VCaP (cell line): ENCODE data around the gene ZNF335.

Experiments used
- H3K27ac ChIP-seq: fragments of 450-650 bp; 2 replicates; pipeline ENCODE4 v1.5.1; 2017
- TF ChIP-seq, protein P1 (sequence below): fragments of 450-650 bp; conservative IDR thresholded peaks from 2 replicates; pipeline ENCODE4 v1.5.1; 2017; ENCODE audit warnings: mild to moderate bottlenecking, moderate library complexity

The ZNF335 gene

DNA sequence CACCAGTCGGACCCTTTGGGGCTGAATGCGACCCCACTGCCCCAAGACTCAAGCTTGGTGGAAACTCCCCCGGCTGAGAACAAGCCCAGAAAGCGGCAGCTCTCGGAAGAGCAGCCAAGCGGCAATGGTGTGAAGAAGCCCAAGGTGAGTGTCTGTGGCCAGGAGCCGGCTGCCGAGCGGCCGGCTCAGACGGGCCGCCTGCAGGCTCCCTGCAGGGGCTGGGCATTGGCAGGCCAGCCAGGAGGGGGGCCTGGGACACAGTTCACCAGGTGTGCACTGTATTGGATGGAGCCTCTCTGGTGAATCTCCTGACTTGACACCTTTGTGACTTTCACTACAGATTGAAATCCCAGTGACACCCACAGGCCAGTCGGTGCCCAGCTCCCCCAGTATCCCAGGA, 31.5 kb downstream of the ZNF335 start:
- TF ChIP-seq, protein P1, sequence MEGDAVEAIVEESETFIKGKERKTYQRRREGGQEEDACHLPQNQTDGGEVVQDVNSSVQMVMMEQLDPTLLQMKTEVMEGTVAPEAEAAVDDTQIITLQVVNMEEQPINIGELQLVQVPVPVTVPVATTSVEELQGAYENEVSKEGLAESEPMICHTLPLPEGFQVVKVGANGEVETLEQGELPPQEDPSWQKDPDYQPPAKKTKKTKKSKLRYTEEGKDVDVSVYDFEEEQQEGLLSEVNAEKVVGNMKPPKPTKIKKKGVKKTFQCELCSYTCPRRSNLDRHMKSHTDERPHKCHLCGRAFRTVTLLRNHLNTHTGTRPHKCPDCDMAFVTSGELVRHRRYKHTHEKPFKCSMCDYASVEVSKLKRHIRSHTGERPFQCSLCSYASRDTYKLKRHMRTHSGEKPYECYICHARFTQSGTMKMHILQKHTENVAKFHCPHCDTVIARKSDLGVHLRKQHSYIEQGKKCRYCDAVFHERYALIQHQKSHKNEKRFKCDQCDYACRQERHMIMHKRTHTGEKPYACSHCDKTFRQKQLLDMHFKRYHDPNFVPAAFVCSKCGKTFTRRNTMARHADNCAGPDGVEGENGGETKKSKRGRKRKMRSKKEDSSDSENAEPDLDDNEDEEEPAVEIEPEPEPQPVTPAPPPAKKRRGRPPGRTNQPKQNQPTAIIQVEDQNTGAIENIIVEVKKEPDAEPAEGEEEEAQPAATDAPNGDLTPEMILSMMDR = no peak
- H3K27ac ChIP-seq = no peak overlapping the region

DNA sequence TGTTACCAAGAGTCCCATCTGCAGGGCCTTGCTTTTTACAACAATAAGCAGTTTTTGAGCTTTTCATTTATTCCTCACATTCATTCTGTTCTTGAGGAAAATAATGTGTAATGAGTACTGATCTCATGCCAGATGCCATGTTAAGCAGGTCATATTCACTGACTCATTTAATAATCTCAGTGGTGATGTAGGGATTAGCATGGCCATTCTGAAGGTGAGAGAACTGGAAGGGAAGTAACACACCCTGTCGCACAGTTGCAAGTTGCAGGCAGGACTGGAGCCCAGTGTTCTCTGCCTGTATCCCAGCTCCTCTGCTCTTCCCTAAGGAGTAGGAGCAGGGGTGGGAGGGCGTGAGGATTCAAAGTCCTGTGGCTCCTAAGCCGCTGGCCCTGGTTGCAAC, 31.9 kb downstream of the ZNF335 start:
- H3K27ac ChIP-seq = no peak overlapping the region
- TF ChIP-seq, protein P1 = no peak

DNA sequence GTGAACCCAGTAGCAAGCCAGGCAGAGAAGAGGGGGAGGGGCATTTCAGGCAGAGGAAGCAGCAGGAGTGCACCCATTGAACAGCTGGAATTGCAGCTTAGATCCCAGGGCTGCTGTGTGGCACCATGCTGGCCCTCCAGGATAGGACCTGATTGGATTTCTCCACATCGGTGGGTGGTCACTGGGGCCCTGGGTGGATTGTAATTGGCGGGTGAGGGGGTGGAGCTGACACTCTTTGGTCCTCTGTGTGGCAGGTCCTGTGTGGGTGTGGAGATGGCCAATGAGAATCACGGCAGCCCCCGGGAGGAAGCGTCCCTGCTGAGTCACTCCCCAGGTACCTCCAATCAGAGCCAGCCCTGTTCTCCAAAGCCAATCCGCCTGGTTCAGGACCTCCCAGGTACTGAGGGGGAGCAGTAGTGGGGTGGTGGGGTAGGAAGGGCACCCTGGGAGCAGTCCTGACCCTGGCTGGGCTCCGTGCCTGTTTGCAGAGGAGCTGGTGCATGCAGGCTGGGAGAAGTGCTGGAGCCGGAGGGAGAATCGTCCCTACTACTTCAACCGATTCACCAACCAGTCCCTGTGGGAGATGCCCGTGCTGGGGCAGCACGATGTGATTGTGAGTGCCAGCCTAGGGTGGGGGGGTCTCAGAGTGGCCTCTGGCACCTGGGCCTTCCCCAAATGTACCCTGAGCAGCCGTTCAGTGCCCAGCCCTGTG, 33.1 kb downstream of the ZNF335 start:
- TF ChIP-seq, protein P1 = no peak
- H3K27ac ChIP-seq = no peak overlapping the region

DNA sequence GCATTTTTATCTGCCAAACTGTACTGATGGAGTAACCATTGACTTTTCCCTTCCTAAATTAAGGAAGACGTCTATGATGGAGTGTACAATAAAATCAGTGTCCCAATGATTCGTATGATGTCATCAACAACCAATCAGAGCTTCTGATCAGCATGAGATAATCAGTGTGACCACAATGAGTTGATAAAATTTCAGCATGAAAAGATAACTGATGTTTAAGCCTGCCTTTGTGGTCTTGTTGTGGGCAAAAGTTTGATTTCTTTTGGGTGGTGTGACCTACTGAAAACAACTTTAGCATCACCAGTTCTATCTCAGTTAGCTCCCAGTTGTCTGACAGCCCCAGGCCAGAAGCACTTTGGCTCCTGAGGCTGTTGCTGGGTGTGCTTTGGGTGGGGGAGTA, 34.2 kb downstream of the ZNF335 start:
- TF ChIP-seq, protein P1 = no peak
- H3K27ac ChIP-seq = no peak overlapping the region

DNA sequence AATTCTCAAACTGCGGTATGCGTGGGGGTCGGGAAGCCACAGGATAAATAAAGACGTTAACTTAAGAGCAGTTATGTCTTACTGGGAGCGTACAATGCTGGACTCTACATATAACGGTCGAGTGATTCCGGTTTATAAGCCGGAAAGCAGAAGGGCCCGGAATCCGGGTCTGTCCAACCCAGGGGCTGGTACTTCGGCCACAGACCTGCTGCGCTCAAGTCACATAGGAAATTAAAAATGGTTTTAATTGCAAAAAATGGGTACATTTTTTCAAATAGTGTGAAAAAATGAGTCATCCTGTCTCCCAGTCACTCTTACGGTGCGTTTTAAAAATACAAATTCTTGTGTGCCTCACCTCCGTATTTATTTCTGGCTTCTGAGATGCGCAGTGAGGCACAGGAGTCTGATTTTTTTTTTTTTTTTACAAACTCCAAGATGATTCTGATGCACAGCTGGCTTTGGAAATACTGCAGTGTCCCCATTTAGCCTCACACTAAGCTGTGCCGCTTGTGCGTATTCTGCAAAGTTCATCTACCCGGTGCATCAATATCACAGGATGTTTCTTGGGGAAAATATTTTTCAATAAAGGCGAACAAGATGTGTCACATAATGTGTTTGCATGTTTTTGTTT, 36.5 kb downstream of the ZNF335 start:
- peak overlapping the region; percentile 100 for H3K27ac ChIP-seq
- TF ChIP-seq, protein P1 = no peak

DNA sequence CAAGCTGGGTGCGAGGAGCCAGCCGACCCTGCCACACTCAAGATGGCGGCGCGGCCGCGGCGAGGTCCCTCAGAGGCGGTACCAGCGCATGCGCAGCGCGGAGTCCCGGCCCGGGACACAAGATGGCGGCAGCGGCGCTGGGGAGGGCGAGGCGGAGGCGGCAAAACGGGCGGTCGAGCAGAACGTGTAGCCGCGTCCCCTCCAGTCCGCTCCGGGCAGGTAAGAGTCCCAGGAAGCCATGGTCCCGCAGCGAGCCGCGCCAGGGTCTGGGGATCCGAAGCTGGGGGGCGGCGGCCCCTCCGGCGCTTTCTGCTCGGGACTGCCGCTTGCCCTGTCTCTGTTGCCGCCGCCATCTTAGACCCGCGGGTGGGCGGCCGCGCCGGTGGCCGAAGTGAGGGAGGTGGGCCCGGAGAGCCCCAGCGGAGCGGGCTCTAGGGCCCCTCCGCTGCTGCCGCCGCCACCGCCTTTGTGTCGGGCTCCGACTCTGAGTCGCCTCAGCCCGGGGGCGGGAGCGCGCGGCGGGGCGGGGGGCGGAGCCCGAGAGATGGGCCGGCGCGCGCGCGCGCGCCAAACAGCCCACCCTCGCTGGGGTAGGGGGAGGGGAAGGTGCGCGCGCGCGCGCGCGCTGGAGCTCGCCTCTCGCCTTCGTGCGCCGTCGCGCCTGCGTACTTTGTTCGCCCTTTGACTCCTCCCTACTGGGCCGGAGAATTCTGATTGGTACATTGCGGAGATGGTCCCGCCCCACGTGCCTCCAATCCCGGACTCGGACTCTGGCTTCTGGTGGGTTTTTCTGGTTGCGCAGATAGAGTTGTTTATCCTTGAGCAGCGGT, 37.2 kb downstream of the ZNF335 start, which contains the start of gene PCIF1:
PCIF1 (plus strand) TSS at position 98 of the 830 bp plus-strand sequence. CDS start 4,317 bp downstream, outside the sequence.
- H3K27ac ChIP-seq = peak within 1 kb of the TSS; percentile 100

More for the DNA sequence above, 37.2 kb downstream of the ZNF335 start, which contains the start of gene PCIF1:
- TF ChIP-seq, protein P1 = no peak
